Activated naive CD4-positive, alpha-beta T cell (primary cell): Measurements from ENCODE around the gene GPANK1.
A peak's percentile ranks its signal among the peaks of the same experiment; 100 is the strongest.

Experiments
- DNase-seq, 4 experiments: peaks; one replicate each; lab custom pipeline; 2025; lab: John Stamatoyannopoulos, UW

Gene GPANK1

DNA sequence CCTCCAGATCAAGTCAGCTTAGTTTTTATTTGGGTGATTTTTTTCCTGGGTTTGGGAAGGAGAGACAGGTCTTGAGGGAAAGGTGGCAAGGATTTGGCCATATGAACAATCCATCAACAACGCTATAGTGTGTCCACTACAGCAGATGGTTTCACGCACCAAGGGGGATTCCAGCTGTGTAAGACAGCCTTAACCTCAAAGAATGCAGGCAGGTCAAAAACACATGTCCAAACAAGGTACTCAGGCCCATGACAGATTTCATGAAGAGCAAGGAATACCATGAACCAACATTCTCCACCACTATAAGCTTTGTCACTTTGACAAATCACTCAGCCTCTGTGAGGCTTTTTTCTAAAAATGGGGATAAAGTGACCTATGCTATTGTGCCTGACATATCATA is 47.8 kb downstream of the GPANK1 start:
- DNase-seq = no peak

DNA sequence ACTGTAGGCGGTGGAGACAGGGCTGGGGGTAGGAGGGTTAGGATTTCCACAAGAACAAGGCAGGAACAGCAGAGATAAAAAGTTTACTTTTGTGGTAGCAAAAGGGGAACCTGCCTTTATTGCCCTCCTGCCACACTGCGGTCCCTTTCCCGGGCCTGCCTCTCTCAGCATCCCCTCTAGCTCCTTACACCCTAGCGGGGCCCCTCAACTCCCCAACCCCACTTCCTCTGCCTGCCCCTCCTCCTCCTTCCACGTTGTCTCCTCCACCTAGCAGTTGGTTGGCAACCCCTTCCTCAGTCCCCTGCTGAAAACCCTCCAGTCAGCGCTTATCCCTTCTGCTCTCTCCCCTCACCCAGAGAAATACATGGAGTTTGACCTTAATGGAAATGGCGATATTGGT is 49.0 kb downstream of the GPANK1 start:
- DNase-seq = peak in 2 of 4 experiments; percentile 9 to 15

DNA sequence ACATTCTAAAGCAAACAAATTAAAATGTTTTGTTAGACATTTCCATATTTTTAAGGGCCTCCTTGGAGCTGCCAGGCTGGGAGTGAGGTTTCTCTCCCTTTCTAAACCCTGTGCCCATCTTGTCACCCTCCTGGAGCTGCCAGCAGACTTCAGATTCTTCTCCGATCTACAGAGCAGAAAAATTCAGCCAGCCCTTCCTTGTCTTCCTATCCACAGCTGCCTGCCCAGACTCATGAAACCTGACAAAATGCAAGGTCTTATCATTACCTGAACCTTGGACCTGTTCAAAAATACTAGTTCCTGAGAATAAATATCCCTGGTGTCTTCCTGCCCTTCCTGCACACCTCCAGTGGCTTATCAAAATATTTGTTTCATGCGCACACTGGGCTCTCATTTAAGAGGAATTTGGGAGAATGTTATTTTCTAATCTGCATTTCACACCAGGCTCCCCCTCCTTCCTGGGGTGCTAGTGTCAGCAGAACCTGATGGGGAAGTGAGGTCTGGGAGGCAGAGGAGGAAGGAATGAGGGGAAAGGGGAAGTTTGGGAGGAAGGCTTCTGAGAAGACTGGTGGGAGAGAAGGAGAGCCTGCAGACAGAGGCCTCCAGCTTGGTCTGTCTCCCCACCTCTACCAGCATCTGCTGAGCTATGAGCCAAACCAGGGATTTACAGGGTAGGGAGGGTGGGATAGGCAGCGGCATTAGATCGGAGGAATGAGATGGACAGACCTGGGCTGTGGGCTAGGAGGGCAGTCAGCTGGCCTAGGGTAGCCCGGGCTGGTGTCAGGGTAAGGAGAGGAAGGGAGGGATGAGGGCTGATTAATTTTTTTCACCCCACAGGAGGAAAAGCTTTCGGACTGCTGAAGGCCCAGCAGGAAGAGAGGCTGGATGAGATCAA is 49.9 kb downstream of the GPANK1 start, which contains the start of gene AIF1:
AIF1 (plus strand) TSS at position 551 of the 895 bp plus-strand sequence; CDS start at position 647, 96 bp downstream.
- DNase-seq = no peak

DNA sequence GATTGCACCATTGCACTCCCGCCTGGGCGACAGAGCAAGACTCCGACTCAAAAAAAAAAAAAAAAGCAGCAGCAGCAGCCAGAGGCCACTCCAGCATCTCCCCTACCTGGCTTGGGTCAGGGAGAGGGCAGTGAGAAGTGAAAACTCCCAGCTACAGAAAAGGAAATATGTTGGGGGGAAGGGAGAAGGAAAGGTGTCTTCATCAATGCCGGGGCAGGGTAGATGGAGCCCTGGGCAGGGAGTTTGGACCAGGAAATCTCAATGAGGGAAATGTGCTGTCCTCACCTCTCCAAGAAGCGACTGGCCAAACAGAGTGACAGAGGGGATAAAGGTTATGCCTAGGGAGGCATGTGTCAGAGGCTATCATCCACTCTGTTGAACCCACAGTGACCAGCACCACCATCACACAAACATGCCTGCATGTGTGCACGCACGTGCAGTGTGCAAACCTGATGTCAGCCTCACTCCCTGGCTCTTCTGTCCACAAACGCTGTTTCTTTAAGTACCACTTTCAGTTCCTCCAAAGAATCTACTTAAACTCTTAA is 50.6 kb downstream of the GPANK1 start:
- no peak for DNase-seq
